Progenitor cell of endocrine pancreas (in vitro differentiated cells): ENCODE measurements around the gene PHF19. TPM values are rescaled to one million over a fixed set of nuclear protein-coding genes. Genes with fewer than 3 reads are reported as not detected.

Experiments used
- DNase-seq: peaks from one replicate; pipeline ENCODE4 v3.0.0; 2021; ENCODE audit warnings: low spot score; ENCODE audit not compliant: unreplicated experiment
- H3K27ac Mint-ChIP-seq: 2 replicates; pipeline ENCODE4 v1.8.0; 2021; ENCODE audit warnings: mild to moderate bottlenecking, moderate library complexity, mixed read lengths
- H3K27me3 Mint-ChIP-seq: 2 replicates; pipeline ENCODE4 v1.8.0; 2021; ENCODE audit warnings: mixed read lengths
- H3K36me3 Mint-ChIP-seq: 2 replicates; pipeline ENCODE4 v1.8.0; 2022; ENCODE audit warnings: mixed read lengths; ENCODE audit not compliant: insufficient read depth
- H3K4me1 Mint-ChIP-seq: 2 replicates; pipeline ENCODE4 v1.8.0; 2021; ENCODE audit warnings: low read depth, mixed read lengths
- H3K4me3 Mint-ChIP-seq: 2 replicates; pipeline ENCODE4 v1.8.0; 2021; ENCODE audit warnings: low read depth, mild to moderate bottlenecking, moderate library complexity, mixed read lengths
- H3K9me3 Mint-ChIP-seq: 2 replicates; pipeline ENCODE4 v1.8.0; 2021; ENCODE audit warnings: low read depth, mixed read lengths
- CTCF ChIP-seq: fragments of 200-600 bp; sonication (generic); IDR thresholded peaks from one replicate; pipeline ENCODE4 v1.5.0; 2021; ENCODE audit warnings: antibody characterized with exemption, mild to moderate bottlenecking; ENCODE audit not compliant: unreplicated experiment
- total RNA-seq: library from RNA; stranded (reverse); gene quantifications from 2 replicates; pipeline ENCODE4 v1.2.1, GENCODE V29; 2021

The PHF19 gene
- total RNA-seq, 1 donor from 2014 or later: 27.2 TPM

GRCh38 chr9:120815075-120815474, 61.9 kb downstream of the PHF19 start:
- TF ChIP-seq CTCF: no peak
- DNase-seq: no peak

GRCh38 chr9:120808931-120809330, 68.1 kb downstream of the PHF19 start:
- Mint-ChIP-seq H3K4me3 (no peak overlapping the region), H3K27ac (no peak overlapping the region), H3K36me3 (peaks cover 14% of the 10 kb centered on the region), H3K9me3 (peaks cover 35% of the 10 kb centered on the region), H3K4me1 (no peaks in the 10 kb centered on the region), H3K27me3 (no peaks in the 10 kb centered on the region)
- no peak for DNase-seq
- TF ChIP-seq CTCF: no peak

More at GRCh38 chr9:120815075-120815474, 61.9 kb downstream of the PHF19 start:
- H3K36me3 Mint-ChIP-seq: peaks cover 18% of the 10 kb centered on the region
- H3K9me3 Mint-ChIP-seq: no peaks in the 10 kb centered on the region
- no peak overlapping the region for H3K27ac Mint-ChIP-seq
- H3K4me3 Mint-ChIP-seq: no peak overlapping the region
- no peaks in the 10 kb centered on the region for H3K4me1 Mint-ChIP-seq
- no peaks in the 10 kb centered on the region for H3K27me3 Mint-ChIP-seq

- DNase-seq: no peak
- Mint-ChIP-seq H3K4me1 (no peaks in the 10 kb centered on the region), H3K27ac (no peak overlapping the region), H3K4me3 (no peak overlapping the region), H3K27me3 (no peaks in the 10 kb centered on the region), H3K9me3 (peaks cover 37% of the 10 kb centered on the region), H3K36me3 (peaks cover 14% of the 10 kb centered on the region)
- no peak for TF ChIP-seq CTCF
Measured at GRCh38 chr9:120807607-120808379, 69.2 kb downstream of the PHF19 start.

Other genes starting within 250 kb of the PHF19 start
- gene MEGF9, start 162.7 kb downstream of the PHF19 start, total RNA-seq: 22.1 and 23.4 TPM in 2 replicates
- gene FBXW2, start 83.8 kb downstream of the PHF19 start, total RNA-seq: 66.0 and 66.1 TPM in 2 replicates
- 47.9 and 50.1 TPM in 2 replicates for gene PSMD5, start 34.3 kb downstream of the PHF19 start, total RNA-seq
- gene TRAF1, start 49.6 kb upstream of the PHF19 start, total RNA-seq: 6.7 TPM in 2 replicates
- gene C5, start 173.1 kb upstream of the PHF19 start, total RNA-seq: 42.8 and 47.1 TPM in 2 replicates
- gene CNTRL, start 197.8 kb upstream of the PHF19 start, total RNA-seq: 18.2 and 22.0 TPM in 2 replicates